Natural killer cell treated with Interleukin-12 subunit alpha and Interleukin-12 subunit beta and Interleukin-15 and Interleukin-18, amount 100 ng/mL, for 72 hours (primary cell): ENCODE data around the gene SMURF1. TPM values are rescaled to one million over a fixed set of nuclear protein-coding genes. Genes with fewer than 3 reads are reported as not detected.
A peak's percentile ranks its signal among the peaks of the same experiment; 100 is the strongest.

Experiments used
- ATAC-seq, 2 donors: fragments of 150-1000 bp; cut with Tn5 transposase in 1 of 2; sonication (Bioruptor Pico), chemical (Tn5 transposase) in 1 of 2; 2 replicates each; pipeline ENCODE4 v1.10.0; 2021
- DNase-seq: peaks from one replicate; pipeline ENCODE4 v3.0.0; 2022; ENCODE audit warnings: low spot score
- H3K27ac Mint-ChIP-seq, 2 donors: 1 replicate in 1 of 2; 2 replicates in 1 of 2; pipeline ENCODE4 v1.8.0; 2022; ENCODE audit warnings: mixed read lengths in 2 of 2, mild to moderate bottlenecking in 1 of 2, moderate library complexity in 1 of 2
- H3K27me3 Mint-ChIP-seq, 2 donors: 1 replicate in 1 of 2; 2 replicates in 1 of 2; pipeline ENCODE4 v1.8.0; 2022; ENCODE audit warnings: mixed read lengths in 2 of 2
- H3K36me3 Mint-ChIP-seq: one replicate; pipeline ENCODE4 v1.8.0; 2022; ENCODE audit warnings: mixed read lengths
- H3K4me1 Mint-ChIP-seq, 2 donors: 1 replicate in 1 of 2; 2 replicates in 1 of 2; pipeline ENCODE4 v1.8.0; 2022; ENCODE audit warnings: low read depth in 2 of 2, mixed read lengths in 2 of 2, mild to moderate bottlenecking in 1 of 2
- H3K4me3 Mint-ChIP-seq: one replicate; pipeline ENCODE4 v1.8.0; 2022; ENCODE audit warnings: mixed read lengths
- H3K9me3 Mint-ChIP-seq: 2 replicates; pipeline ENCODE4 v1.8.0; 2022; ENCODE audit warnings: mixed read lengths
- total RNA-seq, 2 donors: library from RNA; stranded (reverse); gene quantifications; one replicate each; pipeline ENCODE4 v1.2.3, GENCODE V29; 2022

Gene SMURF1
- total RNA-seq, 2 donors from 2014 or later = 19.9 to 27.1 TPM

- H3K9me3 Mint-ChIP-seq = no peaks in the 10 kb centered on the region
- H3K27ac Mint-ChIP-seq = no peak overlapping the region
- DNase-seq = no peak
Measured at GRCh38 chr7:99008181-99008631, 135.7 kb downstream of the SMURF1 start.

DNA sequence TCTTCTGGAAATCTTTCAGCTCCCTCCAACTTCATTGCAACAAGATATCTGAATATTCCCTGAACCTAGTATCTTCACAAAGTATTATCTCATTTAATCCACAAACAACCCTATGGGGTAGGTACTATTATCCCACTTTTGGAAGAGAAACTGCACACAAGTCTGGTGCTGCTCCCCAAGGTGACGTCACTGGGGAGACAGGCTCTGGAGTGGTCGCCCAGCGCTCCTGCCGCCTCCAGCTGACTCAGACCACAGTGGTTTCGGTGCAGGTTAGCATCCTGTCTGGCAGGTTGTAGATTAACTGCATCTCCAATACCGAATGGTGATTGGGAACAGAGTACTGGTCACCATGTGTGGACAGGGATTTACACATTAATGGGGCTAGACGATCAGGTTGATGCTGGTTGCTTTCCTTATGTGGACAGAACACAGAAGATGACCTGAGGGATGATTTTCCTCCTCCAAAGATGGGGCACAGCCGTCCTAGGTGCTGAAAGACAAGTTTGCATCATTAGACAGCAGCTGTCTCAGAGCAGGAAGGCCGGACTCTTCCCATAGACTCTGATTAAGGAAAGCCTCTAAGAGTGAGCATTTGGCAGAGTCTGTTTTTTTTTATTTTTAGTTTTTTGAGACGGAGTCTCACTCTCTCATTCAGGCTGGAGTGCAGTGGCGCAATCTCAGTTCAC lies 137.0 kb downstream of the SMURF1 start:
- no peaks in the 10 kb centered on the region for H3K27me3 Mint-ChIP-seq
- no peak overlapping the region for H3K27ac Mint-ChIP-seq
- no peak for DNase-seq

More at GRCh38 chr7:99008181-99008631, 135.7 kb downstream of the SMURF1 start:
- Mint-ChIP-seq H3K4me3 (no peak overlapping the region), H3K36me3 (peaks cover 12% of the 10 kb centered on the region), H3K4me1 (peaks cover 0 to 2% of the 10 kb centered on the region in 2 donors), H3K27me3 (no peaks in the 10 kb centered on the region)
- ATAC-seq = peak in 1 of 2 donors; percentile 22

GRCh38 chr7:99005776-99006175 lies 138.1 kb downstream of the SMURF1 start:
- peaks cover 0 to 16% of the 10 kb centered on the region in 2 donors for H3K4me1 Mint-ChIP-seq
- ATAC-seq = no peak
- no peaks in the 10 kb centered on the region for H3K9me3 Mint-ChIP-seq
- DNase-seq = no peak
- no peak overlapping the region for H3K4me3 Mint-ChIP-seq
- peaks cover 18% of the 10 kb centered on the region for H3K36me3 Mint-ChIP-seq
- no peaks in the 10 kb centered on the region for H3K27me3 Mint-ChIP-seq
- H3K27ac Mint-ChIP-seq = no peak overlapping the region

More for the DNA sequence above, 137.0 kb downstream of the SMURF1 start:
- H3K4me1 Mint-ChIP-seq = peaks cover 0 to 9% of the 10 kb centered on the region in 2 donors
- H3K9me3 Mint-ChIP-seq = no peaks in the 10 kb centered on the region
- no peak for ATAC-seq
- H3K4me3 Mint-ChIP-seq = no peak overlapping the region
- peaks cover 12% of the 10 kb centered on the region for H3K36me3 Mint-ChIP-seq

GRCh38 chr7:99004781-99005500 lies 139.0 kb downstream of the SMURF1 start:
- Mint-ChIP-seq H3K27ac (no peak overlapping the region), H3K4me3 (no peak overlapping the region), H3K9me3 (no peaks in the 10 kb centered on the region), H3K36me3 (peaks cover 12% of the 10 kb centered on the region), H3K27me3 (no peaks in the 10 kb centered on the region), H3K4me1 (peaks cover 0 to 16% of the 10 kb centered on the region in 2 donors)
- no peak for DNase-seq
- ATAC-seq = no peak

DNA sequence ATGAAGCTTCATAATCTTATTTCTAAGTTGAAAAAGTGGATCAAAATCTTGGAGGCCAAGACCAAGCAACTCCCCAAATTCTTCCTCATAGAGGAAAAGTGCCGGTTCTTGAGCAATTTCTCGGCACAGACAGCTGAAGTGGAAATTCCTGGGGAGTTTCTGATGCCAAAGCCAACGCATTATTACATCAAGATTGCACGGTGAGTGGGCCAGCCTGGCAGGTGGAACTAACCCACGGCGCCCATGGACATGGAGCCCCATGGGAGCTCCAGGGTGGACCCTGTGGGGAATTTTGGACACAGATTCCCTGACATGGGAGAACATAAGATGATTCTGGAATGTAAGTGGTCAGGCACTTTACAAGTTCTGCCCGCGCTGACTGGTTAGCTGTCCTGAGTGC lies 139.7 kb downstream of the SMURF1 start:
- H3K9me3 Mint-ChIP-seq = no peaks in the 10 kb centered on the region
- DNase-seq = no peak
- peaks cover 12% of the 10 kb centered on the region for H3K36me3 Mint-ChIP-seq
- no peak overlapping the region for H3K4me3 Mint-ChIP-seq
- peaks cover 0 to 16% of the 10 kb centered on the region in 2 donors for H3K4me1 Mint-ChIP-seq
- no peaks in the 10 kb centered on the region for H3K27me3 Mint-ChIP-seq
- ATAC-seq = no peak
- H3K27ac Mint-ChIP-seq = no peak overlapping the region

DNA sequence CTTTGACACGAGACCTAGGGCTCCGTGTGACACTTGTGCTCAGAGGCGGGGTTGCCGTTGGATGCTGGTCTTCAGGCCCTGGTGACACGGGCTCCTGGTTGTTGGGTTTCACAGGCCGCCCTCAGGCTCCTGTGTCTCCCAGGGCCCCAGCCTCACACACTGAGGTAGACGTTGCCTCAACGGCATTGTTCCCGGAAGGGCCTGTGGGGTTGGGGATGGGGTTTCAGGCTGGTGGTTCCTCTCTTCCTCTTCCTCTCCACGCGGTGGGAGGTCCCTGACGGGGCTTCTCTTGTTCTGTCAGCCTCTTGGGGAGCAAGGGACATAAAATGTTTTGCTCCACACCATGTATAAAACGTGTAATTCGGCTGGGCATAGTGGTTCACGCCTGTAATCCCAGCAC lies 140.5 kb downstream of the SMURF1 start:
- H3K27me3 Mint-ChIP-seq = no peaks in the 10 kb centered on the region
- H3K27ac Mint-ChIP-seq = peak overlapping the region in 1 of 2 donors; percentile 29
- H3K4me1 Mint-ChIP-seq = peaks cover 0 to 16% of the 10 kb centered on the region in 2 donors
- ATAC-seq (no peak), DNase-seq (no peak)
- no peaks in the 10 kb centered on the region for H3K9me3 Mint-ChIP-seq
- no peak overlapping the region for H3K4me3 Mint-ChIP-seq
- H3K36me3 Mint-ChIP-seq = peaks cover 12% of the 10 kb centered on the region

GRCh38 chr7:99002827-99003212 lies 141.1 kb downstream of the SMURF1 start:
- Mint-ChIP-seq H3K27me3 (no peaks in the 10 kb centered on the region), H3K9me3 (no peaks in the 10 kb centered on the region), H3K36me3 (peaks cover 12% of the 10 kb centered on the region), H3K4me3 (no peak overlapping the region), H3K27ac (no peak overlapping the region), H3K4me1 (peaks cover 0 to 14% of the 10 kb centered on the region in 2 donors)
- DNase-seq (no peak), ATAC-seq (no peak)

DNA sequence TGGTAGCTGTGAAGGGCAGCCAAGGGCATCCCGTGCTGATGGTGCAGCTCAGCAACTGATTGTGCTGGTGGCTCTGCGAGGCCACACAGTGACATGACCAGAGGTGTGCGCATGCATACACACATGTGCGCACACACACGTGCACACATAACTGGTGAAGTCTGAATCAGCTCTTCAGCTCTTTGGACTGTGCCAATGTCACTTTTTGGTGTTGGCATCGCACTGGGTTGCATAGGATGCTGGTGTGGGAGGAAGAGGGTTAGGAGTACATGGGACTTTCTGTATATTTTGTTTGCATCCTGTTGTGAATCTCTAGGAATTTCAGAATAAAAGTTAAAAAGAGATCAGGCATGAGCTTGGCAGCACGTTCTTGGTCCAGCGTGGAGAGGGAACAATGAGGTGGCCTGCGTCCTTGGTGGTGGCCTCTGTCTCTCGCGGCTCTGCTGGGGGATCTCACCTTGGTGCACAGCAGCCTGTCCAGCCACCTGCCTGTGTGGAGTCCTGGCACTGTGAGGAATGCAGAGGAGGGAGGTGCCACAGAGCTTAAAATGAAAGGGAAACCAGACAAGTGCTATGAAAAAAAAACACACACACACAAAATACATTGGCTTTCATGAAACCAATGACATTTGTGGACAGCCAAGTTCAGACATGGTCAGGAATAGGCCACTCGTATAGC lies 141.6 kb downstream of the SMURF1 start:
- Mint-ChIP-seq H3K36me3 (peaks cover 12% of the 10 kb centered on the region), H3K27ac (no peak overlapping the region), H3K4me1 (peaks cover 0 to 14% of the 10 kb centered on the region in 2 donors), H3K27me3 (no peaks in the 10 kb centered on the region), H3K4me3 (no peak overlapping the region), H3K9me3 (no peaks in the 10 kb centered on the region)
- ATAC-seq (no peak), DNase-seq (no peak)

DNA sequence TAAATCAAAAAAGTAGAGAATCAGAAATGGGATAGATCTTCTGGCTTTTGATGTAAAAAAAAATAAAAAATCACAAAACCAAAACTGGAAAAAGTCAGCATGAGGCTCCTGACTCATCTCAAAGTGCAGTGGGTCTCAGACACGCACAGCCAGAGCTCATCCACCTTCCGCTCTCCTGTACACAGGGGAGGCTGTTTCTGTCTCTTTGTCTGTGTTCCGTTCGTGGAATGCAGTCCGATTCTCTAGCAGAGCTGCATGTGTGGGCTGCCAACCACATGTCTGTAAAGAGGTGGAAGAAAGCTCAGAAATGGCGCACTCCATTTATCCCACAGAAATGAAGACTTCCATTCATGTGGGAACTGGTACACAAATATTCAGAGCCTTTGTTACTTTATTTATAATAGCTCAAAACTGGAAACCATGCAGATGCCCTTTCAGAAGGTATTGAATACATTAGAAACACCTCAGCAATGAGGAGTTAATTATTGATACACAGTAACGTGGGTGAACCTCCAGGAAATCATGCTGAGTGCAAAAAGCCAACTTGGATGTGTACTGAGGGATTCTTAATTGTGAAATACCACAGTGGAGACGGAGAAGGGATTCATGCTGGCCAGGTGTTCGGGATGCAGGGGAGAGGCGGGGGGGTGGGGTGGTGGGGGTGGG lies 142.3 kb downstream of the SMURF1 start:
- Mint-ChIP-seq H3K27ac (peak overlapping the region in 1 of 2 donors; percentile 53), H3K36me3 (peaks cover 12% of the 10 kb centered on the region)
- DNase-seq = no peak

GRCh38 chr7:99000904-99001465 lies 142.9 kb downstream of the SMURF1 start:
- Mint-ChIP-seq H3K36me3 (peaks cover 15% of the 10 kb centered on the region), H3K4me3 (no peak overlapping the region), H3K27me3 (no peaks in the 10 kb centered on the region), H3K9me3 (no peaks in the 10 kb centered on the region), H3K4me1 (peaks cover 3 to 16% of the 10 kb centered on the region in 2 donors), H3K27ac (peak overlapping the region in 1 of 2 donors; percentile 53)
- ATAC-seq = no peak
- DNase-seq = no peak

More for the DNA sequence above, 142.3 kb downstream of the SMURF1 start:
- H3K4me1 Mint-ChIP-seq = peaks cover 0 to 14% of the 10 kb centered on the region in 2 donors
- no peaks in the 10 kb centered on the region for H3K9me3 Mint-ChIP-seq
- no peak for ATAC-seq
- no peak overlapping the region for H3K4me3 Mint-ChIP-seq
- no peaks in the 10 kb centered on the region for H3K27me3 Mint-ChIP-seq

DNA sequence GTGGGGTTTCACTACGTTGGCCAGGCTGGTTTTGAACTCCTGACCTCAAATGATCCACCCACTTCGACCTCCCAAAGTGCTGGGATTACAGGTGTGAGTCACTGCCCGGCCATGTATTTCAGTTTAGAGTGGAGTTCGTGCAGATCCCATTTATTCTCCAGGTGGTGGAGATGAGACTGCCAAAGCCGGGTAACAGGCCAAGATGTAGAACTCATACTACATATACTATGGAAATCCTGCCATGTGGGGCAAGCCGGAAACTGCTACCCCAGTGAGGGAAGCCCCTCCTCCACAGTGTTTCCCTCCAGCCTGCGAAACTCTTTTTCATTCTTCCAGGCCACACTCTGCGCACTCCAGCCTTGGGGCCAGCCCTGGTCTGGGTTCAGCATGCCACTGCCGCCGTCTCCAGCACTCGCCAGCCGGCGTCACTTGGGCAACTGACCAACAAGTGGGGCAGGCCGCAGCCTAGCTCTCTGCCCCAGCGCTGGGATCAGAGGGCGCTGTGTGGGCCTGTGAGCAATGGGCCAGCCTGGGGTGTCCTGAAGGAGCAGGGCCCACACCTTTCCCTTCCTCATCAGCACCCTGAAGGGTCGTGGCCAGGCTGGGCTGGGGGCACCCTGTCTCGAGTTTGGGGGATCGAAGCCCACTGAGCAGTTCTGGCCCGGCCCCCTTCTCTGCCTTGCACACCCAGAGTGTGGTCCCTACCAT lies 143.6 kb downstream of the SMURF1 start:
- Mint-ChIP-seq H3K9me3 (no peaks in the 10 kb centered on the region), H3K27me3 (no peaks in the 10 kb centered on the region), H3K4me3 (no peak overlapping the region), H3K4me1 (peaks cover 9 to 22% of the 10 kb centered on the region in 2 donors), H3K36me3 (peaks cover 20% of the 10 kb centered on the region), H3K27ac (no peak overlapping the region)
- no peak for DNase-seq
- peak in 1 of 2 donors; percentile 50 for ATAC-seq

DNA sequence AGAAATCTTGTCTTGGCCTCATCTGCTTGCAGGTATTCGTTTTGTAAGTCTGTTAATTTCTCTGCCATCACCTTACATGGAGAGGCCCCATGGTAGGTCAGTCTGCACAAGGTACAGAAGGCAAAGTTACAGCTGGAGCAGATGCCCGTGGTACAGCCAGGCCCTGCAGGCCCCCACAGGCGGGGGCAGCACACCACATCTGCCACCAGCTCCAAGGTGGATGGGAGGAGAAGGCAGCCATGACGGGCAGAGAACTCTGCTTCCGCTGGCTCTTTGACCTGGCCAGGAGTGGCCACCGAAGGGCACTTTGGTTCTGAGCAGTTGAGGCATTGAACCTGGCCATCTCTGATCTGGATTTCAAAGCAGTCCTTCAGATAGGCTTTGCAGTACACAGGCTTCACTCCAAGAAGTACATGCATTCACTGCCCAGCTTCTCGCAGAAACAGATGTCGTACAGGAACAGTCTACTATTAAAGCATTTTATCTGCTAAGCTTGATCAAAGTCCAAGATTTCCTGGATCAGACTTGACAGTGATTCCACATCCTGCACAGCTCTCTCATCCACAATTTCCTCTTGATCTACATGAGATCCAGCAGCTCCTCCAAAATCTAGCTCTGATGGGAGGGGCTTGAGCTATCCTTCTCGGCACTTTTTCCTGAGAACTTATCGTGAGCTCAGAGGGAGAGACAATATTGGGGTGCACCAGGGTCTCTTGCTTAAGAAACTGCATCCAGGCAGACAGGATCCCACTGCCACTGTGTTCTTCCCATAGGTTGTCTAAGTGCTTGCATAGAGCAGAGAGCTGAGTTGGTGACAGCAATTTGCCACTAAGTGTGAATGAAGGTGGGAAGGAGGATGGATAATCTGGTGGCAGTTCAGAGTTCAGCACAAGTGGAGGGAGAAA lies 144.8 kb downstream of the SMURF1 start:
- no peaks in the 10 kb centered on the region for H3K9me3 Mint-ChIP-seq
- no peak overlapping the region for H3K27ac Mint-ChIP-seq
- H3K27me3 Mint-ChIP-seq = no peaks in the 10 kb centered on the region
- no peak for ATAC-seq
- peaks cover 9 to 22% of the 10 kb centered on the region in 2 donors for H3K4me1 Mint-ChIP-seq
- H3K36me3 Mint-ChIP-seq = peaks cover 16% of the 10 kb centered on the region
- no peak for DNase-seq
- H3K4me3 Mint-ChIP-seq = no peak overlapping the region
